ENCODE results near the gene ACKR4. TPM values are rescaled to one million over a fixed set of nuclear protein-coding genes. Genes with fewer than 3 reads are reported as not detected.
"Not testable (repeated sequence)": the region's sequence is repeated elsewhere in the genome, so short reads cannot be mapped to it uniquely, and the experiment has no call there.

ACKR4 gene
- total RNA-seq, 2 donors from 2014 or later = 5.8 to 7.6 TPM

DNA sequence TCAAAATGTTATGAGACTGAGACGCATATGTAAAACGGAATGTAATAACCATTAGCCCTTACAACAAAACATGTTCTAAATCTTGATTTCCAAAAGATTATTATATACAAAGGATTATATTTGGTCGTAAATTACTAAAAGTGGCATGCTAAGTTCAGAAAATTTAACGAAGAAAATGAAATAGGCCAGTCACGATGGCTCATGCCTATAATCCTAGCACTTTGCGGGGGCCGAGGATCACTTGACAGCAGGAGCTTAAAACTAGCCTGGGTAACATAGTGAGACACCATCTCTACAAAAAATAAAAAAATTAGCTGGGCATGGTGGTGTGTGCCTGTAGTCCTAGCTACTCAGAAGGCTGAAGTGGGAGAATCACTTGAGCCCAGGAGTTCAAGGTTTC is 33.5 kb downstream of the ACKR4 start:
- no peak for DNase-seq (ENCODE audit: low spot score)
- intact Hi-C loops (cut with DNase I) = no loop called here

DNA sequence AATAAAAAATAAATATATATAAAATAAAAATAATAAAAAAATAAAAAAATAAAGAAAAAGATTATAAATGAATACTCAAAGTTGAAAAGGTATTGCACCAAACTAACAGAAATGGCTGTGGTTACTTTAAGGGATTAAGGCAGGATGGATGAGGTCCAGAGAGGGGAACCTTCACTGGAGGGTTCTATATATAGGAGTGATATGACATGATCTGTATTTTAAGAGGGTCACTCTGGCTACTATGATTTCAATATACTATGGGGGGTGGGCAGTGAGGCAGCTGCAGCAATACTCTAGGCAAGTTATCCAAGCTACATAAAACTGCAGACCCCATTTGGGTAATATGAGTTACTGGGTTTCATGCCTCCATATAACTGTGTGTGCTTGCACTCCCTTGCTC is 38.0 kb downstream of the ACKR4 start:
- intact Hi-C loops (cut with DNase I) = no loop called here
- no peak for DNase-seq (ENCODE audit: low spot score)

GRCh38 chr3:132637590-132637989 is 40.5 kb downstream of the ACKR4 start:
- DNase-seq (ENCODE audit: low spot score) = no peak
- intact Hi-C loops (cut with DNase I) = no loop called here

DNA sequence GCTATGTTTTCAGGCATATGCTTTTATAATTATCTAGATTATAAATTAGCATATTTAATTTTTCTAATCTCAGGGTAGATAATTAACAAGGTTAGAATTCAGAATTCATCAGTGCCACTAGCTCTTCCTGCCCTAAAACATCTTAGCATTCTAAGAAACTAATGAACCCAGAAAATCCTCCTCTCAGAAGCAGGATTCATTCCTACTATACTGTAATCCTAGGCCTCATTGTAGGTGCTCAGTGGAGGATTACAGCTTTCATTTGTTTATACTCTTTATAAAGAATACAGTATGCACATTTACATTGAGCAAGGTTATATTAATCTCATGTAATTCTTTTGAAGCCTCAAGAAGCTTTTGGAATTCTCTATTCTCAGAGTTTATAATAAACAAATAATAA is 41.6 kb downstream of the ACKR4 start:
- DNase-seq (ENCODE audit: low spot score) = no peak
- intact Hi-C loops (cut with DNase I) = no loop called here

- intact Hi-C loops (cut with DNase I) = loop anchor here in 1 of 2 donors (2.0 kb wide), 1 partner anchor 107 kb away; no protein-coding TSS in a partner anchor
- DNase-seq (ENCODE audit: low spot score) = not testable (repeated sequence)
These were observed 44.4 kb downstream of the ACKR4 start for GRCh38 chr3:132641427-132641826.

DNA sequence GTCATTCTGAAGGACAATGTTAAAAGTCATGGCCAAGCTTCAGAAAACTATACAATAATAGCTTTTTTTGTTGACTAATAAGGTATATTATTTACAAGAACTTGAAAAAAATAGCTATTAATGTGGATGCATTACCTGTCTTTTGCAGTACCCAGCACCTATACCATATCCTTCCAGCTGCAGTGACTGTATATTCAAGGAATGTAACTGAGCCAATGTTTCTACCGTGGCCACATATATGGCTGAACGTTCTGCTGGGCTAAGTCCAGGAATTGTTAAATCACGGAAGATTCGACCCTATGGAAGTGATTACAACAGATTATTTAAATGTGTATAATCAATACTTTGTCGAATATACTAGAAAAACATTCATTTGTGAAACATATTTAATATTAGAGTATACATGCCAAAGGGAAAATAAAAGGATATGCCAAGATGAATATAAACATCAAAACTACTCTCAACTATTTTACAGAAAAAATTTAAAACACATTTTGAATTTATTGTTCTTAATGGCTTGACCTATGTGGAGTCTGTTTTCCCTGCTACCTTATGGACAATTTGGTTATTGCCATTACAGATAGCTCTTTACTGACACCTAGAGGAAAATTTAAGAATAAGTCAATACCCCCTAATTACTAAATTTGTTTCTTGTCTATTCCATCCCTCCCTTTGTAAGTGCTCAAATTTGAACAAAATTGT is 44.9 kb downstream of the ACKR4 start:
- intact Hi-C loops (cut with DNase I) = loop anchor here (2.0 kb wide), 2 partner anchors 105 to 107 kb away; no protein-coding TSS in a partner anchor
- DNase-seq (ENCODE audit: low spot score) = no peak

- no peak for DNase-seq (ENCODE audit: low spot score)
- intact Hi-C loops (cut with DNase I) = loop anchor here in 1 of 2 donors (2.0 kb wide), 1 partner anchor 106 kb away; no protein-coding TSS in a partner anchor
These were observed 45.4 kb downstream of the ACKR4 start for GRCh38 chr3:132642539-132642847.

DNA sequence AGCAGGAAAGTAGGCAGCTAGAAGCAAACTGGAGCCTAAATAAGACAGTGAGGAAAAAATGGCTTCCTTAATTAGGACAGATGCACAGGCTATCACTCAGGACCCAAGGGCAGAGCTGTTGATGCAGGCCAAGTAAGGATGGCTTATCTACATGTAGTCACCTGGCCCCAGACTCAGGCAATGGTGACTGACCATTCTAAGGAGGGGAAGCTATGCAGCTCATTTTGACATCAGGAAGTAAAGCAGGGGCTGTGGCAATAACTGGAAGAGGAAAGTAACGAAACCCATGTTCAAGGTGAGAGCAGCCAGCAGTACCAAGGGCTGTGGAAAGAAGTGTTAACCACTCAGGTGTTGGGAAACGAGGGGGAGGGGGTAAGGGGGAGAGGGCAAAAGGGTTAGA is 46.3 kb downstream of the ACKR4 start:
- intact Hi-C loops (cut with DNase I) = loop anchor here in 1 of 2 donors (2.0 kb wide), 1 partner anchor 107 kb away; no protein-coding TSS in a partner anchor
- no peak for DNase-seq (ENCODE audit: low spot score)

GRCh38 chr3:132645058-132645457 is 48.0 kb downstream of the ACKR4 start:
- intact Hi-C loops (cut with DNase I) = no loop called here
- no peak for DNase-seq (ENCODE audit: low spot score)

GRCh38 chr3:132650153-132650552 is 53.1 kb downstream of the ACKR4 start:
- intact Hi-C loops (cut with DNase I) = no loop called here
- DNase-seq (ENCODE audit: low spot score) = no peak

Other genes with a start within 250 kb of the ACKR4 start
- gene DNAJC13, start 179.8 kb upstream of the ACKR4 start, total RNA-seq = 10 to 100 TPM; 53.3 to 58.4 TPM
- 10 to 100 TPM; 17.1 to 18.6 TPM for gene ACAD11, start 62.5 kb downstream of the ACKR4 start, total RNA-seq
- 10 to 100 TPM; 31.6 to 37.2 TPM for gene UBA5, start 63.1 kb downstream of the ACKR4 start, total RNA-seq
- gene NPHP3, start 125.1 kb downstream of the ACKR4 start, total RNA-seq = 10 to 100 TPM; 22.1 to 24.9 TPM

Data from posterior vena cava (tissue), 2 donors.